Spleen (tissue), 11 donors: ENCODE data around the gene OSBPL10. TPM values are rescaled to one million over a fixed set of nuclear protein-coding genes. Genes with fewer than 3 reads are reported as not detected.

ENCODE experiments used
- DNase-seq: peaks from one replicate; pipeline ENCODE4 v3.0.0-alpha.2; 2020
- H3K27ac ChIP-seq, 8 donors: fragments of 200-600 bp; sonication (generic) in 7 of 8; 1 replicate in 4 of 8; 2 replicates in 4 of 8; pipeline versions ENCODE4 v1.5.0 to v1.8.0; 2016 to 2021; ENCODE audit warnings: inconsistent platforms in 4 of 8, mild to moderate bottlenecking in 4 of 8, moderate library complexity in 1 of 8
- H3K27me3 ChIP-seq, 7 donors: fragments of 200-600 bp; sonication (generic) in 6 of 7; replicated peaks in 1 of 7; 1 replicate in 4 of 7; 2 replicates in 3 of 7; pipeline versions ENCODE4 v1.5.0 to v1.8.0; 2016 to 2021; ENCODE audit warnings: inconsistent platforms in 3 of 7, mild to moderate bottlenecking in 1 of 7
- H3K36me3 ChIP-seq, 6 donors: fragments of 200-600 bp; sonication (generic) in 5 of 6; 1 replicate in 4 of 6; 2 replicates in 2 of 6; pipeline versions ENCODE4 v1.5.0 to v1.8.0; 2016 to 2021; ENCODE audit warnings: inconsistent platforms in 2 of 6
- H3K4me1 ChIP-seq, 6 donors: fragments of 200-600 bp; sonication (generic) in 5 of 6; 1 replicate in 3 of 6; 2 replicates in 3 of 6; pipeline versions ENCODE4 v1.5.0 to v1.8.0; 2016 to 2021; ENCODE audit warnings: inconsistent platforms in 3 of 6
- H3K4me3 ChIP-seq, 8 donors: fragments of 200-600 bp; sonication (generic) in 7 of 8; 1 replicate in 4 of 8; 2 replicates in 4 of 8; pipeline versions ENCODE4 v1.5.0 to v1.8.0; 2016 to 2021; ENCODE audit warnings: inconsistent platforms in 4 of 8, mild to moderate bottlenecking in 4 of 8, moderate library complexity in 2 of 8
- H3K9me3 ChIP-seq, 8 donors: fragments of 200-600 bp; sonication (generic) in 7 of 8; 1 replicate in 4 of 8; 2 replicates in 4 of 8; pipeline versions ENCODE4 v1.5.0 to v1.8.0; 2016 to 2021; ENCODE audit warnings: inconsistent platforms in 4 of 8
- CTCF ChIP-seq, 11 experiments: fragments of 200-600 bp in 7 of 11; fragments of 450-650 bp in 4 of 11; sonication (generic) in 4 of 11; IDR thresholded peaks in 8 of 11; conservative IDR thresholded peaks in 3 of 11; 1 replicate in 7 of 11; 2 replicates in 4 of 11; pipeline versions ENCODE4 v1.4.0 to v1.8.0; 2016 to 2021; ENCODE audit warnings: antibody characterized with exemption in 11 of 11, inconsistent platforms in 4 of 11, mild to moderate bottlenecking in 1 of 11
- POLR2A ChIP-seq, 3 donors: fragments of 450-650 bp; IDR thresholded peaks; one replicate each; pipeline ENCODE4 v1.5.1; 2017; ENCODE audit warnings: antibody characterized with exemption in 3 of 3, mild to moderate bottlenecking in 1 of 3
- POLR2AphosphoS5 ChIP-seq, 3 donors: sonication (generic); formaldehyde crosslinking; IDR thresholded peaks; one replicate each; pipeline ENCODE4 v1.5.1; 2017; ENCODE audit warnings: antibody characterized with exemption in 3 of 3
- WGBS, 5 donors: extraction: QIAGEN DNeasy Blood & Tissue Kit in 3 of 5; methylation state at CpG; one replicate each; pipeline versions ENCODE4 v1.1.5 to v1.1.7; 2013 to 2018; 5-methylcytosine and 5-hydroxymethylcytosine counted together
- intact Hi-C: fragments of 100-400 bp; cut with DNase I; formaldehyde crosslinking; loops from one replicate; pipeline ENCODE4 v1.15.0; 2023; ENCODE audit warnings: low total_unique reads
- polyA plus RNA-seq, 3 donors: library from polyadenylated mRNA; stranded (reverse); fragments of 200-250 nt; gene quantifications; one replicate each; pipeline ENCODE4 v1.2.1, GENCODE V29; 2013
- total RNA-seq, 7 donors: library from RNA; depleted of rRNA in 3 of 7; stranded (reverse); fragments of >200 nt in 3 of 7; fragmentation: NEBNext Ultra II Directional in 4 of 7; extraction: Animal tissue kit (Norgen Biotek cat#: 25700) in 4 of 7; gene quantifications; one replicate each; pipeline versions ENCODE4 v1.1.0 to v1.2.1, GENCODE V29; 2016 to 2021
- donor health status: healthy with polysubstance abuse.
- donor health status: DM: no; HTN: no; CAD: no; lungs with moderate emphysema.
- donor health status: DM: no; HTN: no; CAD: no.
- donor health status: Bipolar disorder and iron deficiency.
- donor health status: healthy.
- donor health status: DM: no; HTN: no; CAD: no.
- donor health status: DM: yes; HTN: yes; CAD: no.

Gene OSBPL10
- total and polyA plus RNA-seq, 10 donors: 3.8 to 95.1 (median 56.5) TPM

- intact Hi-C loops: no loop called here
Observed at GRCh38 chr3:31813197-31813596, 167.9 kb downstream of the OSBPL10 start.

DNA sequence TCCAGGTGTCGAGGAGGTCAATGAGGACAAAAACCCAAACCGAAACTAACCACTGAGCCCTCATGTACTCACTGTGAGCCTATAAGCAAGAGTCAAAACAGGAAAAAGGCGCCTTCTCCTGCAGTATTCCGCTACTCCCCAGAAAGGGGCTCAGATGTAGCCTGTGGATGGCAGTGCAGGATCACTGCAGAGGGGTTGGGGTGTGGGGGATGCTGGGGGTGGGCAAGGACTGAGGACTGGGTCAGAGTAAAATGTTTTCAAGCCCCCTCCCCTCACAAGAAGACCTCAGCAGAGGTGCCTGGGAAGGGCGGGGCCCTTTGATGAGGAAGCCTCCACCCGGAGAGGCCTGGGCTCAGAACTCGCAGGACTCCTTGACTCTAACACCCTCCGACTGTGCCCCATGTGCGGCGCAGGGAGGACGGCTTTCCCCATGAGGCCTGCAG is 170.1 kb downstream of the OSBPL10 start:
- H3K36me3 ChIP-seq: no peaks in the 10 kb centered on the region
- no peaks in the 10 kb centered on the region for H3K9me3 ChIP-seq
- no peak for DNase-seq
- H3K27me3 ChIP-seq: no peaks in the 10 kb centered on the region
- intact Hi-C loops: no loop called here
- TF ChIP-seq POLR2A (IDR thresholded peaks at IDR 0.05) (no peak), POLR2AphosphoS5 (IDR thresholded peaks at IDR 0.05) (no peak), CTCF (IDR thresholded peaks at IDR 0.05 in 8 of 11, conservative IDR thresholded peaks at IDR 0.05 in 3 of 11) (no peak)
- H3K4me1 ChIP-seq: no peaks in the 10 kb centered on the region
- no peak overlapping the region for H3K27ac ChIP-seq
- H3K4me3 ChIP-seq: no peak overlapping the region
- 76 to 96% (median 95%) methylated on average over 10 to 11 of the region's 11 CpGs for WGBS, 5 donors

More at GRCh38 chr3:31813197-31813596, 167.9 kb downstream of the OSBPL10 start:
- H3K27me3 ChIP-seq: no peaks in the 10 kb centered on the region
- H3K4me3 ChIP-seq: no peak overlapping the region
- no peak for TF ChIP-seq CTCF (IDR thresholded peaks at IDR 0.05 in 8 of 11, conservative IDR thresholded peaks at IDR 0.05 in 3 of 11)
- no peak for TF ChIP-seq POLR2A (IDR thresholded peaks at IDR 0.05)
- no peak for TF ChIP-seq POLR2AphosphoS5 (IDR thresholded peaks at IDR 0.05)
- no peaks in the 10 kb centered on the region for H3K9me3 ChIP-seq
- no peak overlapping the region for H3K27ac ChIP-seq
- H3K4me1 ChIP-seq: no peaks in the 10 kb centered on the region
- no peaks in the 10 kb centered on the region for H3K36me3 ChIP-seq
- DNase-seq: no peak

GRCh38 chr3:31808143-31808720 is 172.8 kb downstream of the OSBPL10 start:
- no peak for DNase-seq
- H3K36me3 ChIP-seq: no peaks in the 10 kb centered on the region
- H3K4me3 ChIP-seq: no peak overlapping the region
- H3K27me3 ChIP-seq: no peaks in the 10 kb centered on the region
- no peak for TF ChIP-seq POLR2A (IDR thresholded peaks at IDR 0.05)
- H3K27ac ChIP-seq: no peak overlapping the region
- 91 to 98% (median 94%) methylated on average over 3 of the region's 3 CpGs for WGBS, 5 donors
- H3K9me3 ChIP-seq: no peaks in the 10 kb centered on the region
- intact Hi-C loops: no loop called here
- peaks cover 0 to 8% (median 2%) of the 10 kb centered on the region in 6 donors for H3K4me1 ChIP-seq

GRCh38 chr3:31804251-31805051 is 176.6 kb downstream of the OSBPL10 start:
- Histone ChIP-seq H3K27me3 (no peaks in the 10 kb centered on the region), H3K36me3 (no peaks in the 10 kb centered on the region), H3K27ac (no peak overlapping the region), H3K4me1 (peaks cover 0 to 17% (median 5%) of the 10 kb centered on the region in 6 donors), H3K4me3 (no peak overlapping the region), H3K9me3 (no peaks in the 10 kb centered on the region)
- intact Hi-C loops: no loop called here
- no peak for DNase-seq
- 71 to 84% (median 81%) methylated on average over 10 of the region's 10 CpGs for WGBS, 5 donors
- no peak for TF ChIP-seq POLR2A (IDR thresholded peaks at IDR 0.05)
- no peak for TF ChIP-seq CTCF (IDR thresholded peaks at IDR 0.05 in 8 of 11, conservative IDR thresholded peaks at IDR 0.05 in 3 of 11)
- TF ChIP-seq POLR2AphosphoS5 (IDR thresholded peaks at IDR 0.05): no peak
